Activated naive CD4-positive, alpha-beta T cell treated with anti-CD3 and anti-CD28 coated beads for 36 hours (primary cell): Measurements from ENCODE around the gene FGD5. TPM values are rescaled to one million over a fixed set of nuclear protein-coding genes. Genes with fewer than 3 reads are reported as not detected.
"Not testable (repeated sequence)": the region's sequence is repeated elsewhere in the genome, so short reads cannot be mapped to it uniquely, and the experiment has no call there.

Source experiments
- CTCF ChIA-PET: fragments of 350-600 bp; sonication (Branson Sonifier 250); formaldehyde crosslinking; loops from one replicate; lab custom pipeline; 2021; ENCODE audit warnings: antibody characterized with exemption; lab: Charles Lee
- DNase-seq: peaks from one replicate; pipeline ENCODE4 v3.0.0-alpha.2; 2020
- H3K27ac Mint-ChIP-seq: one replicate; pipeline ENCODE4 v1.8.0; 2021; ENCODE audit warnings: mild to moderate bottlenecking, mixed read lengths
- H3K27me3 Mint-ChIP-seq: one replicate; pipeline ENCODE4 v1.8.0; 2021; ENCODE audit warnings: low read depth, mixed read lengths
- H3K36me3 Mint-ChIP-seq: one replicate; pipeline ENCODE4 v1.8.0; 2021; ENCODE audit warnings: low read depth, mixed read lengths
- H3K4me1 Mint-ChIP-seq: one replicate; pipeline ENCODE4 v1.8.0; 2021; ENCODE audit warnings: low read depth, mixed read lengths
- H3K4me3 Mint-ChIP-seq: one replicate; pipeline ENCODE4 v1.8.0; 2021; ENCODE audit warnings: mild to moderate bottlenecking, moderate library complexity, mixed read lengths
- H3K9me3 Mint-ChIP-seq: one replicate; pipeline ENCODE4 v1.8.0; 2021; ENCODE audit warnings: mixed read lengths
- intact Hi-C: fragments of 100-400 bp; cut with micrococcal nuclease; formaldehyde crosslinking; loops from one replicate; pipeline ENCODE4 v1.15.1; 2023
- total RNA-seq, 2 experiments: library from RNA; stranded (reverse); gene quantifications; one replicate each; pipeline ENCODE4 v1.2.3, GENCODE V29; 2021

The FGD5 gene
- total RNA-seq, 2 experiments from 2014 or later: not detected

GRCh38 chr3:14803101-14803980 is 15.4 kb upstream of the FGD5 start:
- Mint-ChIP-seq H3K27ac (no peak overlapping the region), H3K27me3 (no peaks in the 10 kb centered on the region), H3K36me3 (no peaks in the 10 kb centered on the region), H3K9me3 (no peaks in the 10 kb centered on the region), H3K4me1 (peaks cover 8% of the 10 kb centered on the region), H3K4me3 (no peak overlapping the region)
- peak; percentile 14 for DNase-seq
- CTCF ChIA-PET: no interaction called here
- intact Hi-C loops: no loop called here

- intact Hi-C loops: no loop called here
- H3K9me3 Mint-ChIP-seq: no peaks in the 10 kb centered on the region
- peaks cover 3% of the 10 kb centered on the region for H3K27me3 Mint-ChIP-seq
- peaks cover 8% of the 10 kb centered on the region for H3K4me1 Mint-ChIP-seq
- CTCF ChIA-PET: interaction anchor here (1.3 kb wide), 1 partner anchor 13 kb away, joined by 3 read pairs; no protein-coding TSS in a partner anchor
- DNase-seq: no peak
- H3K36me3 Mint-ChIP-seq: no peaks in the 10 kb centered on the region
- H3K27ac Mint-ChIP-seq: no peak overlapping the region
- no peak overlapping the region for H3K4me3 Mint-ChIP-seq
Measured at GRCh38 chr3:14803981-14804834, 14.6 kb upstream of the FGD5 start.

- Mint-ChIP-seq H3K36me3 (no peaks in the 10 kb centered on the region), H3K4me3 (no peak overlapping the region), H3K9me3 (no peaks in the 10 kb centered on the region), H3K4me1 (peaks cover 8% of the 10 kb centered on the region), H3K27me3 (peaks cover 12% of the 10 kb centered on the region), H3K27ac (no peak overlapping the region)
- no peak for DNase-seq
- intact Hi-C loops: no loop called here
- CTCF ChIA-PET: interaction anchor here (1.3 kb wide), 1 partner anchor 14 kb away, joined by 3 read pairs; no protein-coding TSS in a partner anchor
Measured at GRCh38 chr3:14804835-14805780, 13.7 kb upstream of the FGD5 start.

GRCh38 chr3:14805961-14806537 is 12.7 kb upstream of the FGD5 start:
- CTCF ChIA-PET: no interaction called here
- peaks cover 9% of the 10 kb centered on the region for H3K4me1 Mint-ChIP-seq
- no peak overlapping the region for H3K27ac Mint-ChIP-seq
- no peak overlapping the region for H3K4me3 Mint-ChIP-seq
- intact Hi-C loops: no loop called here
- DNase-seq: no peak
- H3K27me3 Mint-ChIP-seq: peaks cover 16% of the 10 kb centered on the region
- H3K36me3 Mint-ChIP-seq: no peaks in the 10 kb centered on the region
- no peaks in the 10 kb centered on the region for H3K9me3 Mint-ChIP-seq

GRCh38 chr3:14806641-14807263 is 12.0 kb upstream of the FGD5 start:
- CTCF ChIA-PET: no interaction called here
- Mint-ChIP-seq H3K4me1 (peaks cover 14% of the 10 kb centered on the region), H3K4me3 (no peak overlapping the region), H3K9me3 (no peaks in the 10 kb centered on the region), H3K27me3 (peaks cover 22% of the 10 kb centered on the region), H3K27ac (no peak overlapping the region), H3K36me3 (no peaks in the 10 kb centered on the region)
- DNase-seq: no peak
- intact Hi-C loops: no loop called here

GRCh38 chr3:14808025-14808424 is 10.7 kb upstream of the FGD5 start:
- DNase-seq: no peak
- Mint-ChIP-seq H3K36me3 (no peaks in the 10 kb centered on the region), H3K27me3 (peaks cover 33% of the 10 kb centered on the region), H3K27ac (no peak overlapping the region), H3K9me3 (no peaks in the 10 kb centered on the region), H3K4me1 (peaks cover 15% of the 10 kb centered on the region), H3K4me3 (no peak overlapping the region)
- intact Hi-C loops: no loop called here
- CTCF ChIA-PET: no interaction called here

- Mint-ChIP-seq H3K36me3 (no peaks in the 10 kb centered on the region), H3K4me3 (no peak overlapping the region), H3K9me3 (no peaks in the 10 kb centered on the region), H3K27me3 (peaks cover 39% of the 10 kb centered on the region), H3K27ac (no peak overlapping the region), H3K4me1 (peaks cover 15% of the 10 kb centered on the region)
- DNase-seq: no peak
- CTCF ChIA-PET: no interaction called here
- intact Hi-C loops: no loop called here
Measured at GRCh38 chr3:14808502-14809266, 10.1 kb upstream of the FGD5 start.

- CTCF ChIA-PET, DNase-seq, H3K4me3 Mint-ChIP-seq, H3K27ac Mint-ChIP-seq, H3K36me3 Mint-ChIP-seq, intact Hi-C loops, H3K9me3 Mint-ChIP-seq: not testable (repeated sequence)
- peaks cover 39% of the 10 kb centered on the region for H3K27me3 Mint-ChIP-seq
- H3K4me1 Mint-ChIP-seq: peaks cover 11% of the 10 kb centered on the region
Measured at GRCh38 chr3:14809611-14810010, 9.2 kb upstream of the FGD5 start.

- CTCF ChIA-PET: no interaction called here
- Mint-ChIP-seq H3K4me3 (no peak overlapping the region), H3K9me3 (no peaks in the 10 kb centered on the region), H3K36me3 (no peaks in the 10 kb centered on the region), H3K4me1 (peaks cover 7% of the 10 kb centered on the region), H3K27me3 (peaks cover 43% of the 10 kb centered on the region), H3K27ac (no peak overlapping the region)
- DNase-seq: no peak
- intact Hi-C loops: no loop called here
Measured at GRCh38 chr3:14810070-14810791, 8.5 kb upstream of the FGD5 start.

GRCh38 chr3:14810801-14811661 is 7.7 kb upstream of the FGD5 start:
- CTCF ChIA-PET: interaction anchor here (1.2 kb wide), 1 partner anchor 110 kb away, joined by 3 read pairs; no protein-coding TSS in a partner anchor
- Mint-ChIP-seq H3K9me3 (no peaks in the 10 kb centered on the region), H3K4me1 (peaks cover 7% of the 10 kb centered on the region), H3K4me3 (no peak overlapping the region), H3K27ac (no peak overlapping the region), H3K36me3 (no peaks in the 10 kb centered on the region), H3K27me3 (peaks cover 43% of the 10 kb centered on the region)
- intact Hi-C loops: no loop called here
- DNase-seq: no peak
